Astrocyte of the hippocampus (primary cell): Measurements from ENCODE around the gene SBDS.
A peak's percentile ranks its signal among the peaks of the same experiment; 100 is the strongest.
"Not testable (repeated sequence)": the region's sequence is repeated elsewhere in the genome, so short reads cannot be mapped to it uniquely, and the experiment has no call there.

Experiments
- DNase-seq: peaks from one replicate; pipeline ENCODE4 v3.0.0; 2011; ENCODE audit warnings: low read depth, low spot score

The SBDS gene

GRCh38 chr7:66995050-66995776 lies at the start of gene SBDS:
SBDS (minus strand) TSS chr7:66995586; CDS start chr7:66995417, 169 bp downstream.
- peak; percentile 98 for DNase-seq

- not testable (repeated sequence) for DNase-seq
Measured at GRCh38 chr7:67043559-67043930, 48.2 kb upstream of the SBDS start.

- peak; percentile 67 for DNase-seq
Measured at GRCh38 chr7:67042781-67043558, 47.6 kb upstream of the SBDS start.

GRCh38 chr7:67040832-67041231 lies 45.4 kb upstream of the SBDS start:
- DNase-seq: not testable (repeated sequence)

GRCh38 chr7:67036432-67037395 lies 41.3 kb upstream of the SBDS start:
- DNase-seq: not testable (repeated sequence)

GRCh38 chr7:67033251-67033650 lies 37.9 kb upstream of the SBDS start:
- no peak for DNase-seq

GRCh38 chr7:67031685-67032084 lies 36.3 kb upstream of the SBDS start:
- not testable (repeated sequence) for DNase-seq

DNA sequence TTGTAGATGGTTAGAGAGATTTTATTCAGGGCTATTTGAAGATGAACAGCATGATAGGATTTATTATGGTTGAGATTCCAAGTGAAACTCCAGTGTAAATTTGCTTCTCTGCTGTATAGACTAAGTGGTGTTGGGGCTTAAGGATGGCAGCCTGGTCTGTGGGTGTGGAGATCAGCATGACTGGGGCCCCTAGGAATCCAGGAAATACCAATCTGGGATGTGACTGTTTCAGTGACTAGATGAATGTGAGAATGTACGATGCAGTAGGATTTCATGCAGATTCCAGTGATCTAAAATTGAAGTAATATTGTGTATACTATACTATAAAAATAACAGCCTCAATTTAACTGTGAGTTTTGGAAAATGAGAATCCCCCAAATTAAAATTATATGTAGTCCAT lies 30.1 kb upstream of the SBDS start:
- DNase-seq: peak; percentile 59

DNA sequence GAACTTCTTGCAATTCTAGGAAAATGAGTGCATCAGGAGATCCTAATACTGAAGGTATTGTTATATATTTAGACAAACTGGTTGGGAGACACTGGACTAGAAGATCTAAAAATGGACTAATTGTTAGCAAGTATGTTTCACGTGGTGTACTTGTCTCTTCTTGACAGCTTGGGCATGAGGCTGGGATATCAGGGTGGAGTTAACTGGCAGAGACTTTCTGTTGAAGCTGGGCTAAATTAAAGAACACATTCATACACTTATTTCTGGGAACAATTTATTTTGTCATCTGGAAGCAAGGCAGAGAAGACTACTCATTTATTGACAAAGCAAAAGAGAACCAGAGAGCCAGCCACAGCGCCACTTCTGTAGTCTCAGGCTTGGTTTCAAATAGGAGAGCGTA lies 27.1 kb upstream of the SBDS start:
- DNase-seq: no peak

GRCh38 chr7:67021260-67021659 lies 25.9 kb upstream of the SBDS start:
- DNase-seq: no peak

DNA sequence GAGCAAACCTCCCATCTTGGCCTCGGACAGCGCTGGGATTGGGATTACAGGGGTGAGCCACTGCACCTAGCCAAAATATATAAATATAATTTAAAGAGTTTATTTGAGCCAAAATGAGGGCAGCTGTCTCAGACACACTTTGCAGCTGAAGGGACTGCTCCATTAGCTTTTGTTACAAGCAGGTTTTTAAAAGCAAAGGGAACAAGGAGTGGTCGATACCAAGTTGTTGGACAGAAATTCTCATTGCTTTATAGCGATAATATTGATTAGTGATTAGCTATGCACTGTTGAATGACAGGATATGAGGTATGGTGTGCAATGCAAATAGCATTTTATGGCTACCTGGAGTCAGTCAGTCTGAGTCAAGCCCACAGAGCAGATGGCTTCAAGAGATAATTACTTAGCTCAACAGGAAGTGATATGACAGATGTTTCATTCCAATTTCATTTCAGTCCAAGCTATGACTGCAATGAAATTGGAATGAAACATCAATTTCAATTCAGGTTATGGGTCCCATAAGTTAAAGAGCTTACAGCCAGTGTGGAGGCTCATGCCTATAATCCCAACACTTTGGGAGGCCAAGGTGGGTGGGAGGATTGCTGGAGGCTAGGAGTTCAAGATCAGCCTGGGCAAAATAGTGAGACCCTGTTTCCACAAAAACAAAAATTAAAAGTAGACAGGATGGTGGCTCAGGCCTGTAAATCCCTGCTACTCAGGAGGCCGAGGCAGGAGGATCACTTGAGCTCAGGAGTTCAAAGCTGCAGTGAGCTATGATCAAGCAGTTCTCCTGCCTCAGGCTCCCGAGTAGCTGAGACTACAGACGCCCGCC lies 24.4 kb upstream of the SBDS start:
- no peak for DNase-seq

GRCh38 chr7:67018940-67019339 lies 23.6 kb upstream of the SBDS start:
- no peak for DNase-seq

- DNase-seq: not testable (repeated sequence)
Measured at GRCh38 chr7:67017971-67018370, 22.6 kb upstream of the SBDS start.

DNA sequence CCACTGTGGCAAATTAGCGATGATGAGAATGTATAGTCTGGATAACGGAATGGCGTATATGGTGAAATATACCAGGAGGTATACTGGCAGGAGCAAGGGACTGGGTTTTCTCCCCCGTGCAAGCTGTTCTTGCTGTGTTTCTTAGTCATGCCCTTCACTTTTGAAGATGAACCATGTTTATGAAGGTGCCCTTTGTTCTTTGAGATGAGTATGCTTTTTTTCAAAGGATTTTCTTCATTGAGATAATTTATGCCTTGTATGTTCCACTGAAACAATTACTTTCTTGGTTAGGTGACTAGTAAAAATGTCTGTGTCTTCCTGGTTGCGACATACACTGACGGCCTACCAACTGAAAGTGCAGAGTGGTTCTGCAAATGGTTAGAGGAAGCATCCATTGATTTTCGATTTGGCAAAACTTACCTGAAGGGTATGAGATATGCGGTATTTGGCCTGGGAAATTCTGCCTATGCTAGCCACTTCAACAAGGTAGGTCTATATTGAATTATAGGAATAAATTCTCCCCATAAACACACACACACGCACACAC lies 18.8 kb upstream of the SBDS start:
- not testable (repeated sequence) for DNase-seq

DNA sequence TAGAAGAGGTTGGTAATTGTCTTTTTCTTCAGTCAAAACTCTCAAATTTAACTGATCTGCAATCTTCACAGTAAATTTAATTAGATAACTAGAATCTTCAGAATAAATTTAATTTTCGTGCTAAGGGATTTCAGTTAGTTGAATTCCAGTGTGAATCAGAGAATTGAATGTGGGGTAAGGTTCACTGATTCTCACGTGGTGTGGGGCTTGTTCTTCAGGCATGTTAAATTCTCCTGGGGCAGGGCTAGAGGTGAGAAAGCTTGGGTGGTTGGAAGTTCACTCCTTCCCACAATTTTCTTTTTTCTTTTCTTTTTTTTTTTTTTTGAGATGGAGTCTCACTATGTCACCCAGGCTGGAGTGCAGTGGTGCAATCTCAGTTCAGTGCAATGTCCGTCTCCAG lies 14.3 kb upstream of the SBDS start:
- not testable (repeated sequence) for DNase-seq

- no peak for DNase-seq
Measured at GRCh38 chr7:67008260-67008659, 12.9 kb upstream of the SBDS start.

GRCh38 chr7:67006965-67007364 lies 11.6 kb upstream of the SBDS start:
- no peak for DNase-seq

DNA sequence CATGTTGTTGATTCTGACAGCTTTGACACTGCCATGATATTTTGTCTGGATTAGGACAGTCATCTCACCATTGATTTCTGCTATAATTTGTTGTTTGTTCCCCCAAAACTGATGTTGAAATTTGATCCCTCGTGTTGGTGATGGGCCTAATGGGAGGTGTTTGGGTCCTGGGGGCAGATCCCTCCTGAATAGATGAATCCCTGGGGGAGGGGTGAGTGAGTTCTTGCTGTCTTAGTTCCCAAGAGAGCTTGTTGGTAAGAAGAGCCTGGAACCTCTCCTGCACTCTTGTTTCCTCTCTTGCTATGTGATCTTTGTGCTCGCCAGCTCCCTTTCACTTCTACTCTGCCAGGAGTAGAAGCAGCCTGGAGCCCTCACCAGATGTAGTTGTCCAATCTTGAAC lies 8.8 kb upstream of the SBDS start:
- not testable (repeated sequence) for DNase-seq

DNA sequence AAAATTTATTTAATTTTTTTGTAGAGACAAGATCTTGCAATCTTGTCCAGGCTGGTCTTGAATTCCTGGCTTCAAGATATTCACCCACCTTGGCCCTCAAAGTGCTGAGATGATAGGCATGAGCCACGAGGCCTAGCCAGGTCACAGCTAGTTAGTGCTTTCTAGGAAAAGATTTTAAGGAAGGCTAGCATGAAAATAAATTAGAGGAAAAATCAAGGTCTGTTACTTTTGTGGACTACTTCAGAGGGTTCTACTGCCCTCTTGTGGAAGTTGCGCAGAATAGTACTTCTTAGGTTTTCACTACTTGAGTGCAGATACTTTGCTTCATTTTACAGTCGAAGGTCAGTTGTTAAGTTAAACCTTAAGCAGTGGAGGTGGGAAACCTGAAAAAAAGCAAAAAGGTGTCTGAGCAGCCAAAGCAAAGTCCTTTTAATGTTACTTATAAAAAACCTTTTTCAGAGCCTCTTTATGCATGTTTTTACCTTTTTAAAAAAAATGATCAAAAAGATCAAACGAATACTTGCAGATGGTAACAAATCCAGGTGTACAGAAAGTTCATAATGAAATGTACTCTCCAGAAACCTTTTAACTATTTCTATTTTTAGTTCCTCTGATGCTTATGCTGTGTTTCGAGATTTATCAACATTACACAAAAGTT lies 5.3 kb upstream of the SBDS start:
- not testable (repeated sequence) for DNase-seq
